A549 (cell line): ENCODE results near the gene HSD3B7.

ENCODE experiments used
- CEBPB ChIP-seq, 2 experiments: fragments of >200 bp in 1 of 2; sonication (Bioruptor Twin) in 1 of 2; formaldehyde crosslinking in 1 of 2; IDR thresholded peaks; 2 replicates each; pipeline ENCODE4 v1.6.1; 2012 to 2016
- EP300 ChIP-seq, 2 experiments: fragments of >200 bp; sonication (Bioruptor Twin); formaldehyde crosslinking; IDR thresholded peaks; 2 replicates in 1 of 2; 3 replicates in 1 of 2; pipeline ENCODE4 v1.6.1; 2016 to 2017
- TF ChIP-seq, protein P1 (sequence below): fragments of >200 bp; sonication (Bioruptor Twin); formaldehyde crosslinking; IDR thresholded peaks from 3 replicates; pipeline ENCODE4 v1.5.1; 2016
- TF ChIP-seq, protein P2 (sequence below): fragments of 200-600 bp; sonication (generic); IDR thresholded peaks from 2 replicates; pipeline ENCODE4 v1.6.1; 2016; ENCODE audit warnings: antibody characterized with exemption, mild to moderate bottlenecking, moderate library complexity

DNA sequence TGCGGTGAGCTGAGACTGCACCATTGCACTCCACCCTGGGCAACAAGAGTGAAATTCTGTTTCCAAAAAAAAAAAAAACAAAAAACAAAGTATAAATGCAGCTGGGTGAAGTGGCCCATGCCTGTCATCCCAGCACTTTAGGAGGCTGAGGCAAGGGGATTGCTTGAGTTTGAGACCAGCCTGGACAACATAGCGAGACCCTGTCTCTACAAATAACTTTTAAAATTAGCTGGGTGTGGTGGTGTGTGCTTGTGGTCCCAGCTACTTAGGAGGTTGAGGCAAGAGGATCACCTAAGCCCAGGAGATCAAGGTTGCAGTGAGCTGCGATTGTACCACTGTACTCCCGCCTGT, 38.2 kb downstream of the HSD3B7 start:
- TF ChIP-seq, protein P1, sequence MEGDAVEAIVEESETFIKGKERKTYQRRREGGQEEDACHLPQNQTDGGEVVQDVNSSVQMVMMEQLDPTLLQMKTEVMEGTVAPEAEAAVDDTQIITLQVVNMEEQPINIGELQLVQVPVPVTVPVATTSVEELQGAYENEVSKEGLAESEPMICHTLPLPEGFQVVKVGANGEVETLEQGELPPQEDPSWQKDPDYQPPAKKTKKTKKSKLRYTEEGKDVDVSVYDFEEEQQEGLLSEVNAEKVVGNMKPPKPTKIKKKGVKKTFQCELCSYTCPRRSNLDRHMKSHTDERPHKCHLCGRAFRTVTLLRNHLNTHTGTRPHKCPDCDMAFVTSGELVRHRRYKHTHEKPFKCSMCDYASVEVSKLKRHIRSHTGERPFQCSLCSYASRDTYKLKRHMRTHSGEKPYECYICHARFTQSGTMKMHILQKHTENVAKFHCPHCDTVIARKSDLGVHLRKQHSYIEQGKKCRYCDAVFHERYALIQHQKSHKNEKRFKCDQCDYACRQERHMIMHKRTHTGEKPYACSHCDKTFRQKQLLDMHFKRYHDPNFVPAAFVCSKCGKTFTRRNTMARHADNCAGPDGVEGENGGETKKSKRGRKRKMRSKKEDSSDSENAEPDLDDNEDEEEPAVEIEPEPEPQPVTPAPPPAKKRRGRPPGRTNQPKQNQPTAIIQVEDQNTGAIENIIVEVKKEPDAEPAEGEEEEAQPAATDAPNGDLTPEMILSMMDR, result no peak
- no peak for TF ChIP-seq EP300 (IDR thresholded peaks at IDR 0.05)
- TF ChIP-seq, protein P2, sequence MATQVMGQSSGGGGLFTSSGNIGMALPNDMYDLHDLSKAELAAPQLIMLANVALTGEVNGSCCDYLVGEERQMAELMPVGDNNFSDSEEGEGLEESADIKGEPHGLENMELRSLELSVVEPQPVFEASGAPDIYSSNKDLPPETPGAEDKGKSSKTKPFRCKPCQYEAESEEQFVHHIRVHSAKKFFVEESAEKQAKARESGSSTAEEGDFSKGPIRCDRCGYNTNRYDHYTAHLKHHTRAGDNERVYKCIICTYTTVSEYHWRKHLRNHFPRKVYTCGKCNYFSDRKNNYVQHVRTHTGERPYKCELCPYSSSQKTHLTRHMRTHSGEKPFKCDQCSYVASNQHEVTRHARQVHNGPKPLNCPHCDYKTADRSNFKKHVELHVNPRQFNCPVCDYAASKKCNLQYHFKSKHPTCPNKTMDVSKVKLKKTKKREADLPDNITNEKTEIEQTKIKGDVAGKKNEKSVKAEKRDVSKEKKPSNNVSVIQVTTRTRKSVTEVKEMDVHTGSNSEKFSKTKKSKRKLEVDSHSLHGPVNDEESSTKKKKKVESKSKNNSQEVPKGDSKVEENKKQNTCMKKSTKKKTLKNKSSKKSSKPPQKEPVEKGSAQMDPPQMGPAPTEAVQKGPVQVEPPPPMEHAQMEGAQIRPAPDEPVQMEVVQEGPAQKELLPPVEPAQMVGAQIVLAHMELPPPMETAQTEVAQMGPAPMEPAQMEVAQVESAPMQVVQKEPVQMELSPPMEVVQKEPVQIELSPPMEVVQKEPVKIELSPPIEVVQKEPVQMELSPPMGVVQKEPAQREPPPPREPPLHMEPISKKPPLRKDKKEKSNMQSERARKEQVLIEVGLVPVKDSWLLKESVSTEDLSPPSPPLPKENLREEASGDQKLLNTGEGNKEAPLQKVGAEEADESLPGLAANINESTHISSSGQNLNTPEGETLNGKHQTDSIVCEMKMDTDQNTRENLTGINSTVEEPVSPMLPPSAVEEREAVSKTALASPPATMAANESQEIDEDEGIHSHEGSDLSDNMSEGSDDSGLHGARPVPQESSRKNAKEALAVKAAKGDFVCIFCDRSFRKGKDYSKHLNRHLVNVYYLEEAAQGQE, result no peak
- TF ChIP-seq CEBPB (IDR thresholded peaks at IDR 0.05), result no peak
